OCI-M2 (cell line): ENCODE results near the gene POLR1C.
A peak's percentile ranks its signal among the peaks of the same experiment; 100 is the strongest.
"Not testable (repeated sequence)": the region's sequence is repeated elsewhere in the genome, so short reads cannot be mapped to it uniquely, and the experiment has no call there.

Experiments used
- DNase-seq: peaks from one replicate; lab custom pipeline; 2025; ENCODE audit not compliant: unreplicated experiment; lab: John Stamatoyannopoulos, UW

Gene POLR1C

GRCh38 chr6:43516697-43517504, at the start of gene POLR1C, which contains the start of gene YIPF3:
Gene POLR1C, plus strand, starts transcription at chr6:43517089. Its CDS starts 21 bp downstream, at chr6:43517110.
Gene YIPF3, minus strand, starts transcription at chr6:43516926. Its CDS starts 119 bp downstream, at chr6:43516807.
- DNase-seq: peak; percentile 90

- not testable (repeated sequence) for DNase-seq
These were observed 49.6 kb upstream of the POLR1C start for GRCh38 chr6:43467265-43467664.

GRCh38 chr6:43467752-43468151, 49.1 kb upstream of the POLR1C start:
- no peak for DNase-seq

GRCh38 chr6:43468240-43468639, 48.6 kb upstream of the POLR1C start:
- no peak for DNase-seq

GRCh38 chr6:43468748-43469681, 47.9 kb upstream of the POLR1C start:
- DNase-seq: no peak

- DNase-seq: no peak
These were observed 46.9 kb upstream of the POLR1C start for GRCh38 chr6:43469947-43470346.

- DNase-seq: no peak
These were observed 45.5 kb upstream of the POLR1C start for GRCh38 chr6:43471399-43471798.

- DNase-seq: no peak
These were observed 44.4 kb upstream of the POLR1C start for GRCh38 chr6:43472515-43472914.

GRCh38 chr6:43475516-43475915, 41.4 kb upstream of the POLR1C start:
- no peak for DNase-seq

GRCh38 chr6:43476746-43477145, 40.1 kb upstream of the POLR1C start:
- DNase-seq: no peak

GRCh38 chr6:43477235-43478007, 39.5 kb upstream of the POLR1C start, which contains the start of gene TJAP1:
Gene TJAP1, plus strand, starts transcription at chr6:43477570. Its CDS starts 21,432 bp downstream, at chr6:43499002.
- peak; percentile 39 for DNase-seq

- DNase-seq: no peak
These were observed 38.9 kb upstream of the POLR1C start for GRCh38 chr6:43478008-43478372.

GRCh38 chr6:43481075-43481474, 35.8 kb upstream of the POLR1C start:
- DNase-seq: no peak

GRCh38 chr6:43481591-43482236, 35.2 kb upstream of the POLR1C start:
- DNase-seq: no peak

GRCh38 chr6:43488667-43489276, 28.1 kb upstream of the POLR1C start:
- no peak for DNase-seq

GRCh38 chr6:43489277-43490072, 27.4 kb upstream of the POLR1C start:
- DNase-seq: no peak

GRCh38 chr6:43490523-43490939, 26.4 kb upstream of the POLR1C start:
- no peak for DNase-seq

- no peak for DNase-seq
These were observed 24.9 kb upstream of the POLR1C start for GRCh38 chr6:43491750-43492661.
